ENCODE measurements around the gene MTHFD1L. TPM values are rescaled to one million over a fixed set of nuclear protein-coding genes. Genes with fewer than 3 reads are reported as not detected.

MTHFD1L gene
- total and polyA plus RNA-seq, 9 donors, result 17.3 to 26.9 (median 24.9) TPM

- Histone ChIP-seq H3K27me3 (ENCODE audit: control insufficient read depth, insufficient read depth, low read length) (no peaks in the 10 kb centered on the region), H3K4me3 (ENCODE audit: low read length) (no peak overlapping the region), H3K9me3 (replicated peaks; ENCODE audit: control insufficient read depth, low read depth, low read length) (peaks cover 3% of the 10 kb centered on the region), H3K36me3 (ENCODE audit: control insufficient read depth, insufficient read depth, low read length) (peaks cover 6% of the 10 kb centered on the region), H3K4me1 (ENCODE audit: control insufficient read depth, insufficient read depth, low read length) (no peaks in the 10 kb centered on the region), H3K27ac (ENCODE audit: low read length) (no peak overlapping the region)
- WGBS (ENCODE audit: insufficient coverage), result 100% methylated on average over 2 of the region's 6 CpGs
- no peak for DNase-seq
Measured at GRCh38 chr6:150975136-150975535, 109.6 kb downstream of the MTHFD1L start.

GRCh38 chr6:150977281-150977680 is 111.8 kb downstream of the MTHFD1L start:
- peaks cover 3% of the 10 kb centered on the region for H3K9me3 ChIP-seq (replicated peaks; ENCODE audit: control insufficient read depth, low read depth, low read length)
- no peak overlapping the region for H3K4me3 ChIP-seq (ENCODE audit: low read length)
- H3K36me3 ChIP-seq (ENCODE audit: control insufficient read depth, insufficient read depth, low read length), result peaks cover 6% of the 10 kb centered on the region
- H3K27ac ChIP-seq (ENCODE audit: low read length), result no peak overlapping the region
- H3K27me3 ChIP-seq (ENCODE audit: control insufficient read depth, insufficient read depth, low read length), result no peaks in the 10 kb centered on the region
- no CpG with 5 or more reads among the region's 2 CpGs for WGBS (ENCODE audit: insufficient coverage)
- H3K4me1 ChIP-seq (ENCODE audit: control insufficient read depth, insufficient read depth, low read length), result peaks cover 2% of the 10 kb centered on the region
- peak; percentile 79 for DNase-seq

- peaks cover under 1% of the 10 kb centered on the region for H3K9me3 ChIP-seq (replicated peaks; ENCODE audit: control insufficient read depth, low read depth, low read length)
- H3K4me1 ChIP-seq (ENCODE audit: control insufficient read depth, insufficient read depth, low read length), result peaks cover 2% of the 10 kb centered on the region
- H3K36me3 ChIP-seq (ENCODE audit: control insufficient read depth, insufficient read depth, low read length), result peaks cover 8% of the 10 kb centered on the region
- no peak overlapping the region for H3K27ac ChIP-seq (ENCODE audit: low read length)
- H3K27me3 ChIP-seq (ENCODE audit: control insufficient read depth, insufficient read depth, low read length), result no peaks in the 10 kb centered on the region
- DNase-seq, result no peak
- WGBS (ENCODE audit: insufficient coverage), result 84% methylated on average over 8 of the region's 10 CpGs
- H3K4me3 ChIP-seq (ENCODE audit: low read length), result no peak overlapping the region
Measured at GRCh38 chr6:150978624-150979023, 113.1 kb downstream of the MTHFD1L start.

GRCh38 chr6:150979826-150980350 is 114.4 kb downstream of the MTHFD1L start:
- H3K27me3 ChIP-seq (ENCODE audit: control insufficient read depth, insufficient read depth, low read length), result no peaks in the 10 kb centered on the region
- H3K4me1 ChIP-seq (ENCODE audit: control insufficient read depth, insufficient read depth, low read length), result peaks cover 2% of the 10 kb centered on the region
- H3K9me3 ChIP-seq (replicated peaks; ENCODE audit: control insufficient read depth, low read depth, low read length), result no peaks in the 10 kb centered on the region
- 84% methylated on average over 5 of the region's 6 CpGs for WGBS (ENCODE audit: insufficient coverage)
- H3K36me3 ChIP-seq (ENCODE audit: control insufficient read depth, insufficient read depth, low read length), result peaks cover 4% of the 10 kb centered on the region
- H3K27ac ChIP-seq (ENCODE audit: low read length), result peak overlapping the region; percentile 70
- peak; percentile 30 for DNase-seq
- no peak overlapping the region for H3K4me3 ChIP-seq (ENCODE audit: low read length)

GRCh38 chr6:150981095-150981494 is 115.6 kb downstream of the MTHFD1L start:
- 12% methylated on average over 4 of the region's 11 CpGs for WGBS (ENCODE audit: insufficient coverage)
- peaks cover 4% of the 10 kb centered on the region for H3K36me3 ChIP-seq (ENCODE audit: control insufficient read depth, insufficient read depth, low read length)
- H3K4me3 ChIP-seq (ENCODE audit: low read length), result no peak overlapping the region
- DNase-seq, result peak; percentile 93
- no peaks in the 10 kb centered on the region for H3K9me3 ChIP-seq (replicated peaks; ENCODE audit: control insufficient read depth, low read depth, low read length)
- H3K4me1 ChIP-seq (ENCODE audit: control insufficient read depth, insufficient read depth, low read length), result peaks cover 2% of the 10 kb centered on the region
- no peaks in the 10 kb centered on the region for H3K27me3 ChIP-seq (ENCODE audit: control insufficient read depth, insufficient read depth, low read length)
- H3K27ac ChIP-seq (ENCODE audit: low read length), result peak overlapping the region; percentile 70

- no peaks in the 10 kb centered on the region for H3K27me3 ChIP-seq (ENCODE audit: control insufficient read depth, insufficient read depth, low read length)
- WGBS (ENCODE audit: insufficient coverage), result 100% methylated on average over 1 of the region's 2 CpGs
- peak overlapping the region; percentile 70 for H3K27ac ChIP-seq (ENCODE audit: low read length)
- H3K4me1 ChIP-seq (ENCODE audit: control insufficient read depth, insufficient read depth, low read length), result peaks cover 2% of the 10 kb centered on the region
- H3K36me3 ChIP-seq (ENCODE audit: control insufficient read depth, insufficient read depth, low read length), result peaks cover 7% of the 10 kb centered on the region
- no peaks in the 10 kb centered on the region for H3K9me3 ChIP-seq (replicated peaks; ENCODE audit: control insufficient read depth, low read depth, low read length)
- DNase-seq, result no peak
- H3K4me3 ChIP-seq (ENCODE audit: low read length), result no peak overlapping the region
Measured at GRCh38 chr6:150981669-150982068, 116.2 kb downstream of the MTHFD1L start.

GRCh38 chr6:150987371-150987828 is 121.9 kb downstream of the MTHFD1L start:
- Histone ChIP-seq H3K9me3 (replicated peaks; ENCODE audit: control insufficient read depth, low read depth, low read length) (no peaks in the 10 kb centered on the region), H3K36me3 (ENCODE audit: control insufficient read depth, insufficient read depth, low read length) (peaks cover 7% of the 10 kb centered on the region), H3K27me3 (ENCODE audit: control insufficient read depth, insufficient read depth, low read length) (no peaks in the 10 kb centered on the region), H3K4me1 (ENCODE audit: control insufficient read depth, insufficient read depth, low read length) (peaks cover 4% of the 10 kb centered on the region), H3K27ac (ENCODE audit: low read length) (peak overlapping the region; percentile 43), H3K4me3 (ENCODE audit: low read length) (no peak overlapping the region)
- 81% methylated on average over 2 of the region's 7 CpGs for WGBS (ENCODE audit: insufficient coverage)
- no peak for DNase-seq

- Histone ChIP-seq H3K27ac (ENCODE audit: low read length) (peak overlapping the region; percentile 43), H3K4me1 (ENCODE audit: control insufficient read depth, insufficient read depth, low read length) (peaks cover 4% of the 10 kb centered on the region), H3K36me3 (ENCODE audit: control insufficient read depth, insufficient read depth, low read length) (peaks cover 7% of the 10 kb centered on the region), H3K4me3 (ENCODE audit: low read length) (no peak overlapping the region), H3K9me3 (replicated peaks; ENCODE audit: control insufficient read depth, low read depth, low read length) (no peaks in the 10 kb centered on the region), H3K27me3 (ENCODE audit: control insufficient read depth, insufficient read depth, low read length) (no peaks in the 10 kb centered on the region)
- peak; percentile 68 for DNase-seq
- no CpG with 5 or more reads among the region's 5 CpGs for WGBS (ENCODE audit: insufficient coverage)
Measured at GRCh38 chr6:150987855-150988464, 122.5 kb downstream of the MTHFD1L start.

- 45% methylated on average over 3 of the region's 3 CpGs for WGBS (ENCODE audit: insufficient coverage)
- H3K27me3 ChIP-seq (ENCODE audit: control insufficient read depth, insufficient read depth, low read length), result no peaks in the 10 kb centered on the region
- peaks cover 2% of the 10 kb centered on the region for H3K36me3 ChIP-seq (ENCODE audit: control insufficient read depth, insufficient read depth, low read length)
- no peaks in the 10 kb centered on the region for H3K9me3 ChIP-seq (replicated peaks; ENCODE audit: control insufficient read depth, low read depth, low read length)
- H3K4me1 ChIP-seq (ENCODE audit: control insufficient read depth, insufficient read depth, low read length), result peaks cover 4% of the 10 kb centered on the region
- no peak overlapping the region for H3K4me3 ChIP-seq (ENCODE audit: low read length)
- H3K27ac ChIP-seq (ENCODE audit: low read length), result no peak overlapping the region
- no peak for DNase-seq
Measured at GRCh38 chr6:150991487-150991886, 126.0 kb downstream of the MTHFD1L start.

- peaks cover 2% of the 10 kb centered on the region for H3K36me3 ChIP-seq (ENCODE audit: control insufficient read depth, insufficient read depth, low read length)
- no peak for DNase-seq
- WGBS (ENCODE audit: insufficient coverage), result 92% methylated on average over 1 of the region's 2 CpGs
- no peak overlapping the region for H3K27ac ChIP-seq (ENCODE audit: low read length)
- H3K27me3 ChIP-seq (ENCODE audit: control insufficient read depth, insufficient read depth, low read length), result no peaks in the 10 kb centered on the region
- no peaks in the 10 kb centered on the region for H3K9me3 ChIP-seq (replicated peaks; ENCODE audit: control insufficient read depth, low read depth, low read length)
- H3K4me1 ChIP-seq (ENCODE audit: control insufficient read depth, insufficient read depth, low read length), result peaks cover 2% of the 10 kb centered on the region
- no peak overlapping the region for H3K4me3 ChIP-seq (ENCODE audit: low read length)
Measured at GRCh38 chr6:150992262-150992661, 126.8 kb downstream of the MTHFD1L start.
